Limb (tissue), 2 donors: ENCODE results near the gene PCBP3.
"Not testable (repeated sequence)": the region's sequence is repeated elsewhere in the genome, so short reads cannot be mapped to it uniquely, and the experiment has no call there.

ENCODE experiments used
- DNase-seq, 2 donors: peaks; one replicate each; pipeline ENCODE4 v3.0.0-alpha.2; 2016; ENCODE audit errors: extremely low spot score in 2 of 2

The PCBP3 gene

DNA sequence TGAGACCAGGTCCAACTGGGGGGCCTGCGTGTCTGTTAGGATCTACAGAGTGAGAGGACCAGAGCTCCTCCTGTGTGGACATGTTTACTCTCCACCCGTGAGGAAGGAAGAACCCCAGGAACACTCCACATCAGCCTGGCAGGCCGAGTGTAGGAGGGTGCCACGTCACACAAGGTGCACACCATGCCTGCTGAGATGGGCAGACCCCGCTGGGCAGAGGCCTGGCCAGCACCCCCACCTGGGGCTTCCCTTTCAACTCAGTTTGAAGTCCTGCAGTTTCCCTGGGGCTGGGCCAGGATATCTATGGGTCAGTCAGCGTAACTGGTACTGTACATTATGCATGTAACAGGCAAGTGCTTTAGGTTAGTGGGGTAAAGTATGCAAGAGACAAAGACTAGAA is 30.1 kb upstream of the PCBP3 start:
- no peak for DNase-seq

DNA sequence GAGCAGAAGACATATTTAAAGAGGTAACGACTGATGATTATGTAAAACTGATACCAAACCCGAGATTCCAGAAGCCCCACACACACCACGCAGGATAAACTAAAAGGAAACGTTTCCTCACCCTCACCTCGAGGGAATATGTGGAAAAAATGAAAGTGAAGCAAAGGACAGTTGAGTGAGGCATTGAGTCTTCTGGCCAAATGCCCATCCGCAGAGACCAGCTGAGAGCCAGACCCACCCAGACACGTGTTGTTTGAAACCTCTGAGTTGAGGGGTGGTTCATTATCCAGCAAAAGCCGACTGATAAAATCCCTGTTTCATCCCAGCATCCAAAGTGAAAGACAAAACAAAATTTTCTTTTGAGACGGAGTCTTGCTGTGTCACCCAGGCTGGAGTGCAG is 29.6 kb upstream of the PCBP3 start:
- no peak for DNase-seq

DNA sequence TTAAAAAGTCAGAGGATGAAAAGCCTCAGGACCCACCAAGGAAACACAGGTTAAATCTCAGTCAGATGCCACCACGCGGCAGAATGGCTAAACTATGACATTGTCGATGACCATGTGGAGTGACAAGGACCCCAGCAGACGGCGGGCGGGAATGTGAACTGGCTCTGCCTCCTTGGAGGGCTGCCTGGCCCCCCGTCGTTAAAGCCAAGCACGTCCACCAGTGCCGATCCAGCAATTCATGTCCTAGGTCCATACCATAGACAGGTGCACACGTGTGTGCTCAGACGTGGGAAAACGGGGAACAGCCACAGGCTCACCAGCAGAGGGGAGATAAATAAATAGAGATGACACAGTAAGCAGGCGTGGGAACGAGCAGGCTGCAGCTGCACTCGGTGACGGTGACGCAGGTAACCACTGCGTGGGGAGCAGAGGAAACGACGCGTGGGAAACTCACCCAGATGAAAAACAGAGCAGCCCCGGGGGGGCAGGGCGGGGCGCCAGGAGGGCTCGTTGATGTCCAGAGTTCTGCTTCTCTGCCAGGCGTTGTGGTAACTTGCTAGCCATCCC is 28.3 kb upstream of the PCBP3 start:
- peak in 1 of 2 donors; percentile 29 for DNase-seq

DNA sequence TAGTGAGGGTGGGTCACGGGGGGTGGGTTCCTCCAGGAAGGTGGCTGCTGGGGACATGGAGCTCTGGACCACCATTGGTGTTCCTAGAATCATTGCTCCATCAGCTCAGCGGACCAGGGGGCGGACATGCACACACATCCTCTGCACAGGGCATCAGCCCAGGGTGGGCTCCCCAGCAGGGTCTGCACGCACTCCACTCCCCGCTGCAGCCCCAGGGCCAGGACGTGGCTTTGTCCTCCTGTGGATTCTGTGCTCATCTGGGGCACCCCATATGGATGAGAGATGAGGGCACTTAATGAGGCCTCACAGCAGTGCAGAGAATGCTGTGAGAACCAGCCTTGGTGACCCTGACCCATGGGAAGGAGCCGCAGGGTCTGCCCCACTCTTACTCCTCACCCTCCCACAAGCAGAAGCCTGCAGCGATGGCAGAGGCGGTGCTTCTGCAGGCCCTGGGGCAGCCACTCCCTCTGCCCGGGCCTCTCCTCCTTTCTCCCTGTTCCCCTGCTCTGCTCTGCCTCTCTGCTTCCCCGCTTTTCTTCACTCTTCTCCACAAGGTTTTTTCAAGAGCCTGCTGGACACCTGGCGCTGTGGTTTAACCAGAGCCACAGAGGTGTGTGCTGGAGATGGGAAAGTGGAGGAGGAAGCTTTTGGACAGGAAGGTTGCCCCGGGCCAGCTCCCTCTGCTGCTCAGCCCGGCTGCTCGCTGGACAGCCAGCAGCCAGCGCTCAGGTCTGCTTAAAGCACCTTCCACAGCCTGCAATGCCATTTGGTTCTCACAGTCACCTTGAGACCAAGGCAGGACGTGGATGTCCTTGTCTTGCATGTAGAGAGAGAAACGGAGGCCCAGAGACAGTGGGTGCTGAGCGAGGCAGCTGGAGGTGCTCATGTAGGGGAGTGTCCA is 26.3 kb upstream of the PCBP3 start:
- peak in 1 of 2 donors; percentile 24 for DNase-seq

DNA sequence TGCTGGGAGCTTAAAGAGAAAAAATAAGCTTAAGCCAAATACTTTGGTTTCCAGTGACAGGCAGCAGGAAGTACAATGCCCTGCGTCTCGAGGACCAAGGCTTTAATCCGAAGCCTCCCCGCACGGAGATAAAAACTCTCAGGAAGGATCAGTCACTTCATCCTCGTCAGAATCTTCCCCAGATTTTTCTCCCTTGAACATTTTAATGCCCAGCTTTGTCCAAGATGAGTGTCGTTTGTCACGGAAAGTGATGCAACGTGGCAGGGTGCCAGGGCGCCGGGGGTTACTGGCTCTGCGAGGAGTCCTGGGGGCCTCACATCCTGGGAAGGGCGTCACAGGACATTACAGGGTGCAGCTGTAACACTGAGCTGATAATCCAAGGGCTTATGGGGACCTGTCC is 25.2 kb upstream of the PCBP3 start:
- peak in 1 of 2 donors; percentile 51 for DNase-seq

- DNase-seq = no peak
Observed at GRCh38 chr21:45618846-45619485, 24.6 kb upstream of the PCBP3 start.

GRCh38 chr21:45620201-45620923 is 23.2 kb upstream of the PCBP3 start:
- no peak for DNase-seq

DNA sequence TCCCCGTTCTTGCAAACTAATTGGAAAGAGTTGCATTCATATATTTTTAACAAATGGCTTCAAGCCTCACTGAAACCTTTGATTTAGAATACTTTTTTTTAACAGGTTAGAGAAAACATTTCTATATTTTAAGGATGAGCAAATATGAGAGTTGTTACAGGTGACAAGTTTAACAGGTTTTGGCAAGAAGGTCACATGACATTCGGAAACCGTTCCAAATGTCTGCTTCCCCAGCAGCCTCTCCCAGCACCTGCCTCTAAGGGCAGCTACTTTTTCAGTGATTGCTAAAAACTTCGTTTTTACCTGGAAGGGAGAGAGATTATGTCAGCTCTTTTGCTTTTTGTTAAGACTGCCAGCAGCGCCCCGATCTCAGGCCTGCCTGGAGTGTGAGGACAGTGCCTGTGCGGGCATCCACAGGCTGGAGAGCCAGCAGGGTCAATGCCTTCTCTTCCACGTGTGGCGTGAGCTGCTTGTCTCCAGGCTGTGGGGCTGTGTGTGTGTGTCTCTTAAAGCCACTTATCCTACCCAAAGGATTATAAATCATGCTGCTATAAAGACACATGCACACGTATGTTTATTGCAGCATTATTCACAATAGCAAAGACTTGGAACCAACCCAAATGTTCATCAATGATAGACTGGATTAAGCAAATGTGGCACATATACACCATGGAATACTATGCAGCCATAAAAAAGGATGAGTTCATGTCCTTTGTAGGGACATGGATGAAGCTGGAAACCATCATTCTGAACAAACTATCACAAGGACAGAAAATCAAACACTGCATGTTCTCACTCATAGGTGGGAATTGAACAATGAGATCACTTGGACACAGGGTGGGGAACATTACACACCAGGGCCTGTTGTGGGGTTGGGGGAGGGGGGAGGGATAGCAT is 21.8 kb upstream of the PCBP3 start:
- DNase-seq = not testable (repeated sequence)

- DNase-seq = peak in 1 of 2 donors; percentile 14
Observed at GRCh38 chr21:45622416-45623097, 21.0 kb upstream of the PCBP3 start.

- DNase-seq = peak in 1 of 2 donors; percentile 12
Observed at GRCh38 chr21:45623436-45623835, 20.1 kb upstream of the PCBP3 start.

- not testable (repeated sequence) for DNase-seq
Observed at GRCh38 chr21:45626127-45626526, 17.4 kb upstream of the PCBP3 start.

- no peak for DNase-seq
Observed at GRCh38 chr21:45629046-45629981, 14.2 kb upstream of the PCBP3 start.

DNA sequence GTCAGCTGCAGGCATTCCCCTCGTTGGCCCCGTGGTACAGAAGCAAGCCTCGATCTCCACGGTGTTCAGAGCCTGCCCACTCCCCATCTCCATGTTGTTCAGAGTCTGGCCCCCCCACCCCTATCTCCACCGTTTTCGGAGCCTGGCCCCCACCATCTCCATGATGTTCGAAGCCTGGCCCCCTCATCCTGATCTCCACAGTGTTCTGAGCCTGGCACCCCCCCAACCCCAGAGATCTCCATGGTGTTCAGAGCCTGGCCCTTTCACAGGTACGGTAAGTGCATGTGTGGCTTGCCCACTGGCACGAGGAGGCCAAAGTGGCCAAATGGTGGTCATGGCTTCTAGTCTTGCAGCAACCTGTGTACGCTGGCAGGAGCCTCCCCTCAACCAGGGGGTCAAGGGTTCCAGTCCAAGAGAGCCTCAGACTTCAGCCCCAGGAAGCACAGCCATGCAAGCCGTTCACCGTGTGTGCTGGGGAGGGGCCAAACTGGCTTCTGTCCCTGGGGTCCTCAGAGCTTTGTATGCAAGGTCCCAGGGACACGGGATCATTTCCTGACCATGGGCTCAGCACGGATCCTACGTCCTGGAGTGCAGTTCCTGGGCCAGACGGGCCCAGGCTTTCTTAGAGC is 13.3 kb upstream of the PCBP3 start:
- no peak for DNase-seq

GRCh38 chr21:45630876-45631275 is 12.6 kb upstream of the PCBP3 start:
- DNase-seq = no peak

DNA sequence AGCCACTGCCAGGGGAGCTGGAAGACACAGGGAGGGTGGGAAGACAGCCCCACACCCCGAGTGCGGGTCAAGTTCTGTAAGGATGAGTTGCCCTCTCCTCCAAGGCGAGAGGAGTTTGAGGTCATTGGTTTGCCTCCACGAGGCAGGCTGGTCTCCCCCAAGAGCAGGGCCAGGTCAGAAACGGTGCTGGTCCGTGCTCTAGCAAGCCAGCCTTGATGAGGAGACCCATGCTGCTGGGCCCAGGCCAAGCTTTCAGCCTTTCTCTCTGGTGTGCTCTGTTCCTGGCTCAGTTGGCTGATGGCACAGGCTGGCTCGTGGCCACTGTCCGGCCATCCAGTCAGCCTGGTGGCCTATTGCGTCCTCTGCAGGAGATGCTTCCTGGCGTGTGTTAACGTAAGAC is 12.0 kb upstream of the PCBP3 start:
- no peak for DNase-seq

- DNase-seq = no peak
Observed at GRCh38 chr21:45632160-45632559, 11.4 kb upstream of the PCBP3 start.

- no peak for DNase-seq
Observed at GRCh38 chr21:45632637-45633251, 10.8 kb upstream of the PCBP3 start.

DNA sequence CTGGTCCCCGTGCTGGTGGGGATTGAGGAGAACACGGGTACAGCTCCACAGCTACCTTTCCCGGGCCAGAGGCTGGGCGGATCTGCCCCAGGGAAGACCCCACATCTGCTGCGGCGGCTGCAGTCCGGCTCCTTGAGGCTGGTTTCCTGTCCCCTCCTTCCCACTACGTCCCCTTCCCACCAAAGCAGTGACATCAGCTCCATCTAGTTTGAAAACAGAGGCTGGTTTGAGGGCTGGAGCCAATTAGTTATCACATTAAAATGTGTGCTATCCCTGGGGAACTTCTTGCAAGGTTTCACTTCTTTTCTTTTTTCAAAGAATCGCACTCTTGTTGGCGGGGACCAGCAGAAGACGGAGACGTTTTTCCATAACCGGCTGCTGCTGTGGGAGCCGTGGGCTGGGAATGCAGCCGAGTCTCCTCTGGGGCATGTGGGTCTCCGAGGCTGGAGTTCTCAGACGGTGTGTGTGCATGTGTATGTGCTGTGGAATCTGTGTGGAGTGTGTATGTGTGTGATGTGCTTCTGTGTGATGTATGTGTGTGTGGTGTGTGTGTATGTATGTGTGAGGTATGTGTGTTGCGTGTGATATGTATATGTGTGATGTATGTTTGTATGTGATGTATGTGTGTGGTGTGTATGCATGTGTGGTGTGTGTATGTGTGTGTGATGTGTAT is 8.9 kb upstream of the PCBP3 start:
- peak in 1 of 2 donors; percentile 53 for DNase-seq
